Smooth muscle cell of trachea (primary cell): ENCODE data around the gene MCRIP1. TPM values are rescaled to one million over a fixed set of nuclear protein-coding genes. Genes with fewer than 3 reads are reported as not detected.

Experiments used
- total RNA-seq: library from RNA; depleted of rRNA; stranded (reverse); fragments of >200 nt; gene quantifications from 2 replicates; pipeline ENCODE4 v1.2.1, GENCODE V29; 2014

The MCRIP1 gene, protein sequence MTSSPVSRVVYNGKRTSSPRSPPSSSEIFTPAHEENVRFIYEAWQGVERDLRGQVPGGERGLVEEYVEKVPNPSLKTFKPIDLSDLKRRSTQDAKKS
- 80.3 and 126 TPM in 2 replicates for total RNA-seq

DNA sequence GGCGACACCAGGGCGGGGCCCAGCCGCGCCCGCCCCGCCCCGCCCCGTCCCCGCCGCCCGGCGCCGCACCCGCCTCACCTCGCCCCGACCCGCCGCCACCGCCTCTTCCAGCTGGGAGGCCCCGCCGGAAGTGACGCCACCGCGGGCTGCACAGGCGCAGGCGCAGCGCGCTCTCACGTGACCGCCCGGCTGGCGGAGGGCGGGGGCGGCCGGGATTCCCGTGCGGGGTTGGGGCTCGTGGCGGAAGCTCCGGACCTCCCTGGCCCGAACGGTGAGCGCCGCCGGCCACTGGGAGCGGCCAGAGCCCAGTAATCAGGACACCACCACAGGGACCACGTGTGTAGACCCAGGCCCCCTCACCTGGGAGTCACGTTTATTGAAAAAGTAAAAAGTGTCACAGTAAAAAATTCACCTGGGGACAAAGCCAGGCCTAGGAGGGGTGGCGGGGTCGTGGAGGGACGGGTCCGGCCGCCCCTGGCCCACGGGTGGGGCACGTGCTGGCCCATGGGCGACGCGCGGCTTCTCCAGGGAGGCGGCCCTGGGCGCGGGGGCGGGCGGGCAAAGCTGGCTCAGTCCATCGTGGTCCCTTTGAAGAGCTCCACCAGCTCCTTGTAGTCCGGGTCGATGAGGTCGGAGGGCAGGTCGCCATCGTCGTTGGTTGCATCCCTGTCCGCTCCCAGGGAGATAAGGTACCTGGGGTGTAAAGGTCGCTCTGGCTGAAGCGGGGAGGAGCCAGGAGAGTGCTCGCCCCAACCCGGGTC is at the start of gene MCRIP1:
TSS of gene MCRIP1 (minus strand) at position 132 of the 761 bp plus-strand sequence. CDS start 8,785 bp downstream, outside the sequence.

DNA sequence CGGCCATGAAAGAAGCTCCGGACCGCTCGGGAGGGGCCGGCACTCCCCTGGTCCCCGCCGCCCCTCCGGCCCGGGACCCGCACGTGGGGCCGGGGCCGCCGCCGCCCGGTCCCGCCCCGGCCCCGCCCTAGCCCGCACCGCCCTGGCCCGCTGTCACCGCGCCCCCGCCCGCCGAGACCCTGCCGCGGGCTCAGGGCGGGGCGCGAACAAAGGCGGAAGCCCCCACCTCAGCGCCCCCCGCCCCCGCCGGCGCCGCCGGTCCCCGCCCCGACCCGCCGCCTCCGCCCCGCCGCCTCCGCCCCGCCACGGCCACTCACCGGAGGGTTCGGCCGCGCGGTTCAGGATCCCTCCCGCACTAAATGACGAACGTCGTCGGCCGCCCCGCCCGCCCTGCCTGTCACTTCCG is 37.9 kb upstream of the MCRIP1 start, which contains the start of gene ARHGDIA:
TSS of gene ARHGDIA (minus strand) at position 357 of the 406 bp plus-strand sequence. CDS start 1,407 bp downstream, outside the sequence.

DNA sequence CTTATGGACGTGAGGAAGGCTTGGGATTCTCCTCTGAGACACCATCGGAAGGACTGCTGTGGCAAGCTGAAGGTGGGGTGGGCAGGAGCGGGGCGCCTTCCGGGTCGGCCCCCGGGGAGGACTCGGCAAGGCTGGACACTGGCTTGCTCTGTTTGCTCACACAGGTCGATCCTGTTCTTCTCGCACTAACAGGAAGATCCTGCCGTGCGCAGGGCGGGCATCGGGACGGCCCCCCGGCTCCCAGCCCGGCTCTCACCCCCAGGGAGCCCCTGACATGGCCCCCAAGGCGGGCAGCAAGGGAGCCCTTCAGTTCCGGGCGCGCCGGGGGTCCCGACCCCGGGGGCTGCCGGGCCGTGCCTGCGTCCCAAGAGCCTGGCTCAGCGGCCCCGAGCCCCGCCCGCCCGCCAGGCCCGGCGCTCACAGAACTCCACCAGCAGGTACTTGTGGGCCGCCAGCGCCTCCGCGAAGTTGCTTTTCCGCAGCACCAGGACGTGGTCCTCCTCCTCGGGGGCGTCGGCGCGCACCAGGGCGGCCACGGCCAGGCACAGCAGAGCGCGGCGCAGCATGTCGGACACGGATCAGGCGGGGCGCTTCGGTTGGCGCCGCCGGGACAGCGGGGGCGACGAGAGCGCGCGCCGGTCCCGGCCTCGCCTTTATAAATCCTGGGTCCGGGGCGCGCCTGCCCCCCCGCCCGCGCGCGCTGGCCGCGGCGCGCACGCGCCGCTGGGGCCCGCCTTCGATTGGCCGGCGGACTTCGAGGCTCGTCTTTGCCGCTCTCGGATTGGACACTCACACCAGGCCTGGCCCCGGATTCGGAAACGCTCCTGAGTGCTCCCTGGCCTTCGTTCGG is 27.0 kb upstream of the MCRIP1 start, which contains the start of gene P4HB:
TSS of gene P4HB (minus strand) at position 630 of the 850 bp plus-strand sequence. CDS start at position 566, 64 bp downstream.

GRCh38 chr17:81834831-81835267 is 1.8 kb upstream of the MCRIP1 start, which contains the start of gene PPP1R27:
Gene PPP1R27, minus strand, starts transcription at chr17:81835050. Its CDS starts 97 bp downstream, at chr17:81834953.

GRCh38 chr17:81803728-81804558 is 29.1 kb downstream of the MCRIP1 start, which contains the start of gene GCGR:
Gene GCGR, plus strand, starts transcription at chr17:81804150. Its CDS starts 4,869 bp downstream, at chr17:81809019.

Other genes starting within 250 kb of the MCRIP1 start
- 58.0 and 77.1 TPM in 2 replicates for gene NPLOC4, start 196.2 kb downstream of the MCRIP1 start, total RNA-seq
- gene TSPAN10, start 196.1 kb downstream of the MCRIP1 start, total RNA-seq: 2.5 and 2.6 TPM in 2 replicates
- 0.17 TPM in 1 of 2 replicates, not detected in the other for gene PDE6G, start 176.7 kb downstream of the MCRIP1 start, total RNA-seq
- 35.5 and 37.7 TPM in 2 replicates for gene OXLD1, start 166.7 kb downstream of the MCRIP1 start, total RNA-seq
- 8.3 and 9.5 TPM in 2 replicates for gene CCDC137, start 166.6 kb downstream of the MCRIP1 start, total RNA-seq
- gene ARL16, start 149.5 kb downstream of the MCRIP1 start, total RNA-seq: 21.0 and 33.6 TPM in 2 replicates
- gene HGS, start 149.3 kb downstream of the MCRIP1 start, total RNA-seq: 94.4 and 131 TPM in 2 replicates
- gene MRPL12, start 129.9 kb downstream of the MCRIP1 start, total RNA-seq: 6.8 and 12.4 TPM in 2 replicates
- 6.6 and 19.3 TPM in 2 replicates for gene SLC25A10, start 121.0 kb downstream of the MCRIP1 start, total RNA-seq
- gene GCGR, start 29.1 kb downstream of the MCRIP1 start, total RNA-seq: not detected in 2 replicates
- 0.17 TPM in 1 of 2 replicates, not detected in the other for gene PPP1R27, start 1.8 kb upstream of the MCRIP1 start, total RNA-seq
- 1,342 and 1,881 TPM in 2 replicates for gene P4HB, start 27.2 kb upstream of the MCRIP1 start, total RNA-seq
- 187 and 318 TPM in 2 replicates for gene ARHGDIA, start 38.0 kb upstream of the MCRIP1 start, total RNA-seq
- 102 and 168 TPM in 2 replicates for gene ALYREF, start 58.3 kb upstream of the MCRIP1 start, total RNA-seq
- gene ANAPC11, start 58.4 kb upstream of the MCRIP1 start, total RNA-seq: 138 and 243 TPM in 2 replicates
- gene NPB, start 68.9 kb upstream of the MCRIP1 start, total RNA-seq: 0.87 and 2.5 TPM in 2 replicates
- gene PCYT2, start 78.1 kb upstream of the MCRIP1 start, total RNA-seq: 63.5 and 63.7 TPM in 2 replicates
- gene SIRT7, start 84.9 kb upstream of the MCRIP1 start, total RNA-seq: 26.8 and 27.1 TPM in 2 replicates
- 16.1 and 25.3 TPM in 2 replicates for gene MAFG, start 94.4 kb upstream of the MCRIP1 start, total RNA-seq
- 65.9 and 124 TPM in 2 replicates for gene PYCR1, start 104.0 kb upstream of the MCRIP1 start, total RNA-seq
- gene MYADML2, start 113.9 kb upstream of the MCRIP1 start, total RNA-seq: not detected in 2 replicates
- 0.99 TPM in 1 of 2 replicates, not detected in the other for gene NOTUM, start 127.9 kb upstream of the MCRIP1 start, total RNA-seq
- 29.4 and 30.8 TPM in 2 replicates for gene ASPSCR1, start 144.3 kb upstream of the MCRIP1 start, total RNA-seq
- gene CENPX, start 189.6 kb upstream of the MCRIP1 start, total RNA-seq: 13.4 and 47.6 TPM in 2 replicates
- gene LRRC45, start 190.0 kb upstream of the MCRIP1 start, total RNA-seq: 16.2 and 17.0 TPM in 2 replicates
- gene RAC3, start 198.4 kb upstream of the MCRIP1 start, total RNA-seq: 7.6 and 12.6 TPM in 2 replicates
- 52.3 and 70.0 TPM in 2 replicates for gene DCXR, start 204.4 kb upstream of the MCRIP1 start, total RNA-seq
- 36.8 and 69.6 TPM in 2 replicates for gene RFNG, start 218.5 kb upstream of the MCRIP1 start, total RNA-seq
- 101 and 117 TPM in 2 replicates for gene GPS1, start 218.6 kb upstream of the MCRIP1 start, total RNA-seq
- 46.8 and 52.1 TPM in 2 replicates for gene DUS1L, start 232.5 kb upstream of the MCRIP1 start, total RNA-seq